Esophagus muscularis mucosa (tissue), 3 donors: ENCODE data around the gene EHF.

Experiments used
- POLR2A ChIP-seq: fragments of 450-650 bp; IDR thresholded peaks from one replicate; pipeline ENCODE4 v1.6.1; 2017; ENCODE audit warnings: antibody characterized with exemption, moderate library complexity, mild to moderate bottlenecking, low read depth
- POLR2AphosphoS5 ChIP-seq, 2 donors: sonication (generic); formaldehyde crosslinking; IDR thresholded peaks; one replicate each; pipeline ENCODE4 v1.6.1; 2017; ENCODE audit warnings: antibody characterized with exemption in 2 of 2
- TF ChIP-seq, protein P1 (sequence below), 3 experiments: fragments of 200-600 bp in 2 of 3; fragments of 450-650 bp in 1 of 3; sonication (generic) in 2 of 3; IDR thresholded peaks; one replicate each; pipeline ENCODE4 v1.5.1; 2017 to 2019; ENCODE audit warnings: antibody characterized with exemption in 3 of 3, mild to moderate bottlenecking in 2 of 3, moderate library complexity in 1 of 3

DNA sequence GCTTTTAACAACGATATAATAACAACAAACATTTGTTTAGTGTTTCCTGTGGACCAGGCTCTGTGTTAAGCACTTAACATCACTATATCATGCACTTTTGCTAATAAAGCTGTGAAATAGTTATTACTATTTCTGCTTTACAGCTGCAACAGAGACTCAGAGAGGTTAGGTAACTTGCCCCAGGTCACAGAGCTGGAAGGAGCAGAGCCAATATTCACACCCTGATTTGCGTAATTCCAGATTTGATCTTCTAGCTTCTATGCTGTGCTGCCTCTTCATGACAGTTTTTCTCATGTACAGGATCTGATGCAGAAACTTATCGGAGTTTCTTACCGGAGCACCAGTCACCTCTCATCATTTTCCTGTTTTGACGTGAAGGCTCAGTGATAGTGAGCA is 33.6 kb upstream of the EHF start:
- TF ChIP-seq POLR2A, result no peak
- TF ChIP-seq, protein P1, sequence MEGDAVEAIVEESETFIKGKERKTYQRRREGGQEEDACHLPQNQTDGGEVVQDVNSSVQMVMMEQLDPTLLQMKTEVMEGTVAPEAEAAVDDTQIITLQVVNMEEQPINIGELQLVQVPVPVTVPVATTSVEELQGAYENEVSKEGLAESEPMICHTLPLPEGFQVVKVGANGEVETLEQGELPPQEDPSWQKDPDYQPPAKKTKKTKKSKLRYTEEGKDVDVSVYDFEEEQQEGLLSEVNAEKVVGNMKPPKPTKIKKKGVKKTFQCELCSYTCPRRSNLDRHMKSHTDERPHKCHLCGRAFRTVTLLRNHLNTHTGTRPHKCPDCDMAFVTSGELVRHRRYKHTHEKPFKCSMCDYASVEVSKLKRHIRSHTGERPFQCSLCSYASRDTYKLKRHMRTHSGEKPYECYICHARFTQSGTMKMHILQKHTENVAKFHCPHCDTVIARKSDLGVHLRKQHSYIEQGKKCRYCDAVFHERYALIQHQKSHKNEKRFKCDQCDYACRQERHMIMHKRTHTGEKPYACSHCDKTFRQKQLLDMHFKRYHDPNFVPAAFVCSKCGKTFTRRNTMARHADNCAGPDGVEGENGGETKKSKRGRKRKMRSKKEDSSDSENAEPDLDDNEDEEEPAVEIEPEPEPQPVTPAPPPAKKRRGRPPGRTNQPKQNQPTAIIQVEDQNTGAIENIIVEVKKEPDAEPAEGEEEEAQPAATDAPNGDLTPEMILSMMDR (IDR thresholded peaks at IDR 0.05), result no peak
- TF ChIP-seq POLR2AphosphoS5 (IDR thresholded peaks at IDR 0.05), result no peak
